Measurements from ENCODE around the gene STARD4.
A peak's percentile ranks its signal among the peaks of the same experiment; 100 is the strongest.

Gene STARD4

GRCh38 chr5:111512375-111513130, at the start of gene STARD4:
Gene STARD4 (minus strand): TSS chr5:111512535. CDS start chr5:111507433, 5,102 bp downstream.
- peak within 1 kb of the TSS; percentile 91 for H3K4me3 ChIP-seq (ENCODE audit: low read depth, low read length)

GRCh38 chr5:111559680-111560079, 47.3 kb upstream of the STARD4 start:
- no peak overlapping the region for H3K4me3 ChIP-seq (ENCODE audit: low read depth, low read length)
- TF ChIP-seq CTCF (IDR thresholded peaks at IDR 0.05; ENCODE audit: borderline replicate concordance, insufficient read depth, low read depth, low read length) = no peak

More at GRCh38 chr5:111512375-111513130, at the start of gene STARD4:
- no peak for TF ChIP-seq CTCF (IDR thresholded peaks at IDR 0.05; ENCODE audit: borderline replicate concordance, insufficient read depth, low read depth, low read length)

GRCh38 chr5:111557686-111558085, 45.4 kb upstream of the STARD4 start:
- TF ChIP-seq CTCF (IDR thresholded peaks at IDR 0.05; ENCODE audit: borderline replicate concordance, insufficient read depth, low read depth, low read length) = no peak
- H3K4me3 ChIP-seq (ENCODE audit: low read depth, low read length) = no peak overlapping the region

- TF ChIP-seq CTCF (IDR thresholded peaks at IDR 0.05; ENCODE audit: borderline replicate concordance, insufficient read depth, low read depth, low read length) = no peak
- no peak overlapping the region for H3K4me3 ChIP-seq (ENCODE audit: low read depth, low read length)
Measured at GRCh38 chr5:111557111-111557510, 44.8 kb upstream of the STARD4 start.

GRCh38 chr5:111556501-111556900, 44.2 kb upstream of the STARD4 start:
- no peak overlapping the region for H3K4me3 ChIP-seq (ENCODE audit: low read depth, low read length)
- no peak for TF ChIP-seq CTCF (IDR thresholded peaks at IDR 0.05; ENCODE audit: borderline replicate concordance, insufficient read depth, low read depth, low read length)

GRCh38 chr5:111555760-111556159, 43.4 kb upstream of the STARD4 start:
- TF ChIP-seq CTCF (IDR thresholded peaks at IDR 0.05; ENCODE audit: borderline replicate concordance, insufficient read depth, low read depth, low read length) = no peak
- H3K4me3 ChIP-seq (ENCODE audit: low read depth, low read length) = no peak overlapping the region

GRCh38 chr5:111553868-111554267, 41.5 kb upstream of the STARD4 start:
- no peak overlapping the region for H3K4me3 ChIP-seq (ENCODE audit: low read depth, low read length)
- no peak for TF ChIP-seq CTCF (IDR thresholded peaks at IDR 0.05; ENCODE audit: borderline replicate concordance, insufficient read depth, low read depth, low read length)

Measured in GM12875 (cell line).